ENCODE data around the gene MYO1F.

The MYO1F gene

GRCh38 chr19:8545743-8546142, 31.5 kb downstream of the MYO1F start:
- no peak overlapping the region for H3K4me3 ChIP-seq (replicated peaks; ENCODE audit: low read depth, low read length)
- TF ChIP-seq, protein P1, sequence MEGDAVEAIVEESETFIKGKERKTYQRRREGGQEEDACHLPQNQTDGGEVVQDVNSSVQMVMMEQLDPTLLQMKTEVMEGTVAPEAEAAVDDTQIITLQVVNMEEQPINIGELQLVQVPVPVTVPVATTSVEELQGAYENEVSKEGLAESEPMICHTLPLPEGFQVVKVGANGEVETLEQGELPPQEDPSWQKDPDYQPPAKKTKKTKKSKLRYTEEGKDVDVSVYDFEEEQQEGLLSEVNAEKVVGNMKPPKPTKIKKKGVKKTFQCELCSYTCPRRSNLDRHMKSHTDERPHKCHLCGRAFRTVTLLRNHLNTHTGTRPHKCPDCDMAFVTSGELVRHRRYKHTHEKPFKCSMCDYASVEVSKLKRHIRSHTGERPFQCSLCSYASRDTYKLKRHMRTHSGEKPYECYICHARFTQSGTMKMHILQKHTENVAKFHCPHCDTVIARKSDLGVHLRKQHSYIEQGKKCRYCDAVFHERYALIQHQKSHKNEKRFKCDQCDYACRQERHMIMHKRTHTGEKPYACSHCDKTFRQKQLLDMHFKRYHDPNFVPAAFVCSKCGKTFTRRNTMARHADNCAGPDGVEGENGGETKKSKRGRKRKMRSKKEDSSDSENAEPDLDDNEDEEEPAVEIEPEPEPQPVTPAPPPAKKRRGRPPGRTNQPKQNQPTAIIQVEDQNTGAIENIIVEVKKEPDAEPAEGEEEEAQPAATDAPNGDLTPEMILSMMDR (IDR thresholded peaks at IDR 0.05; ENCODE audit: low read length, missing control alignments), result no peak
- no peak for DNase-seq (ENCODE audit: low read depth)

GRCh38 chr19:8544168-8544567, 33.1 kb downstream of the MYO1F start:
- H3K4me3 ChIP-seq (replicated peaks; ENCODE audit: low read depth, low read length), result no peak overlapping the region
- DNase-seq (ENCODE audit: low read depth), result no peak
- TF ChIP-seq, protein P1 (IDR thresholded peaks at IDR 0.05; ENCODE audit: low read length, missing control alignments), result no peak

DNA sequence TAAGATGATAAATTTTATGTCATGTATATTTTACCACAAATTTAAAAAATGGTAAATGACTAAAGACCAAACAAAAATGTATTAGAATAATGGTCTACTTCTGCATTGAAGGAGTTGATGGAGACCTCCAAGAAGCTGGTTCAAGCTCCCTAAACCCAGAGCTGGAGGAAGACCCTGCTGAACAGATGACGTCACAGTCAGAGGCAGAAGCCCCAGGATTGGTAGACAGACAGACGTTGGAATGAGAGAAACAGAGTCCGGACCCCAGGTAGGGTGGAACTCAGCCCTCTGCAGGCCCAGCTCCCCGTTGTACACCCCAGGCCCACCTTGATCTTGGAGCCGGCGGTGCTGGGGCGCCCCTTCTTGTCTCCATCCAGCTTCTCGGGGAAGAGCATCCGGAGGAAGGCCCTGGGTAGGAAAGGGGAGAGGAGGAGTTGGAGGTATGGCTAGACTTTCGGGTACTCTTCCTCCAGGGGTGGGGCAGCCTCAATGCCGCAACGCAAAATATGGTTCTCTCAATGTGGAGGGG, 37.6 kb downstream of the MYO1F start:
- no peak for DNase-seq (ENCODE audit: low read depth)

DNA sequence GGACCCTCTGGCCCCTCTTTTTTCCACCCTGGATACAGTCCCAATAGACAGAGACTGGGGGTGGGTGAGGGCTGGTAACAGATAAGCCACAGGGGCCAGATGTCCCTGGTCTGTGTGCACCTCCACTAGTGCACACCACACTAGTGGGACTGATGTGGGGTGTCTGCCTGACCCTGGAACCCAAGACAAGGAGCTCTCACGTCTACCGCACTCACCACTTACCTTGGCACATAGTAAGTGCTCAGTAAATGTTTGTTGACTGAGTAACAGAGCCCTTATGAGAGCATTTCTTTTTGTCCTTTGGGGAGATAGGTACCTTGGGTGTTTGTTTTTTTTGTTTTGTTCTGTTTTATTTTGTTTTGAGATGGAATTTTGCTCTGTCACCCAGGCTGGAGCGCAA, 40.1 kb downstream of the MYO1F start:
- no peak for DNase-seq (ENCODE audit: low read depth)
- TF ChIP-seq, protein P1 (IDR thresholded peaks at IDR 0.05; ENCODE audit: low read length, missing control alignments), result no peak

More for the DNA sequence above, 37.6 kb downstream of the MYO1F start:
- H3K4me3 ChIP-seq (replicated peaks; ENCODE audit: low read depth, low read length), result no peak overlapping the region
- TF ChIP-seq, protein P1 (IDR thresholded peaks at IDR 0.05; ENCODE audit: low read length, missing control alignments), result no peak

GRCh38 chr19:8536282-8536681, 41.0 kb downstream of the MYO1F start:
- TF ChIP-seq, protein P1 (IDR thresholded peaks at IDR 0.05; ENCODE audit: low read length, missing control alignments), result no peak
- H3K4me3 ChIP-seq (replicated peaks; ENCODE audit: low read depth, low read length), result no peak overlapping the region
- no peak for DNase-seq (ENCODE audit: low read depth)

More for the DNA sequence above, 40.1 kb downstream of the MYO1F start:
- H3K4me3 ChIP-seq (replicated peaks; ENCODE audit: low read depth, low read length), result no peak overlapping the region

DNA sequence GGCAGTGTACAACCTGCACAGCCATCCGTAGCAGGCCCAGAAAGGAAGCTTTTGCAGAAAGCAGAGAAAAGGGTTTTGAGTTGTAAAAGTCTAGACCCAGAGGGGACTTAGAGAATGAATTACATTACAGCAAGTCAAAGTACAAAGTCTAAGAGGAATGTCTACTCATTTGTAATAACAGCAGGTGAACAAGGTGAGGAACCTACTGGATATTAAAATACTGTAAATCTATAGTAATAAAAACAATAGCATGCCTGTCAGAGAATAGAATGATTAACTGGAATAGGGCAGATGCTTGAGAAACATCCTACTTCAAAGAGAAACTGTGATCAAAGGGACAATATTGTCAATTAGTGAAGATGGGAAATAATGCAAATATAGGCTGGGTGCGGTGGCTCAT, 45.0 kb downstream of the MYO1F start:
- H3K4me3 ChIP-seq (replicated peaks; ENCODE audit: low read depth, low read length), result no peak overlapping the region
- DNase-seq (ENCODE audit: low read depth), result no peak
- TF ChIP-seq, protein P1 (IDR thresholded peaks at IDR 0.05; ENCODE audit: low read length, missing control alignments), result no peak

DNA sequence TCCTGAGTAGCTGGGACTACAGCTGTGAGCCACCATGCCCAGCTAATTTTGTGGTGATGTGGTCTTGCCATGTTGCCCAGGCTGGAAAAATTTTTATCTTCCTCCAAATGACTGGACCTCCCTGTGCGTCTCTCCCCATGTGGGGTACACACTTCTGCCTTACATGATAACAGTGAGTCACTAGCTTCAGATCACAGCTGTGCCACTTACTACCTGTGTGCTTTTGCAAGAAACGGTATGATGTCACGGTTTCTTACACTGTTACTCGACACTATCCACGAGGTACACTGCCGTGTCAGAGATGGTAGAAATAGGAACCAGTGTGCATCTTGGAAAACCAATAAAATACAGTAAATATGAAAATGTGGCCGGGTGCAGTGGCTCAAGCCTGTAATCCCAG, 45.8 kb downstream of the MYO1F start:
- TF ChIP-seq, protein P1 (IDR thresholded peaks at IDR 0.05; ENCODE audit: low read length, missing control alignments), result no peak
- no peak overlapping the region for H3K4me3 ChIP-seq (replicated peaks; ENCODE audit: low read depth, low read length)
- DNase-seq (ENCODE audit: low read depth), result no peak

Data from fibroblast of pulmonary artery (primary cell).